SK-N-SH (cell line): ENCODE results near the gene ELMO1. TPM values are rescaled to one million over a fixed set of nuclear protein-coding genes. Genes with fewer than 3 reads are reported as not detected.

ENCODE experiments used
- CTCF ChIA-PET: fragments of 300-600, 350-600 bp; formaldehyde crosslinking; extraction: SDS; loops from one replicate; lab custom pipeline; 2021; lab: Yijun Ruan, JAX
- POLR2A ChIA-PET: fragments of 350-600 bp; sonication (Branson Sonifier 250); formaldehyde crosslinking; extraction: SDS; loops from one replicate; lab custom pipeline; 2020; ENCODE audit warnings: antibody characterized with exemption, inconsistent platforms; lab: Yijun Ruan, JAX
- DNase-seq: peaks from one replicate; pipeline ENCODE4 v3.0.0; 2012
- H2AFZ ChIP-seq: fragments of 200-600 bp; sonication (generic); 2 replicates; pipeline ENCODE4 v1.8.1; 2016; ENCODE audit warnings: antibody characterized with exemption, mild to moderate bottlenecking, low read depth
- H3F3A ChIP-seq: fragments of 200-600 bp; sonication (generic); replicated peaks from 2 replicates; pipeline ENCODE3; 2016; ENCODE audit warnings: antibody characterized with exemption, mild to moderate bottlenecking; ENCODE audit not compliant: insufficient read depth
- H3K27ac ChIP-seq, 2 experiments: fragments of 200-500 bp in 1 of 2; fragments of 200-600 bp in 1 of 2; sonication (Bioruptor generic) in 1 of 2; sonication (generic), shearing (Covaris generic) in 1 of 2; 2 replicates each; pipeline versions ENCODE4 v1.5.1 to v1.6.1; 2014 to 2016; ENCODE audit warnings: low read depth in 2 of 2, inconsistent platforms in 1 of 2, low read length in 1 of 2, mild to moderate bottlenecking in 1 of 2, mixed read lengths in 1 of 2
- H3K27me3 ChIP-seq: fragments of 200-600 bp; sonication (generic), shearing (Covaris generic); 2 replicates; pipeline ENCODE4 v1.6.1; 2016; ENCODE audit warnings: mixed run types; ENCODE audit not compliant: insufficient read depth
- H3K36me3 ChIP-seq, 2 experiments: fragments of 200-500 bp in 1 of 2; fragments of 200-600 bp in 1 of 2; sonication (Bioruptor generic) in 1 of 2; sonication (generic) in 1 of 2; replicated peaks in 1 of 2; 2 replicates each; pipeline versions ENCODE3 to v1.5.1; 2014 to 2016; ENCODE audit warnings: low read length in 1 of 2, mild to moderate bottlenecking in 1 of 2; ENCODE audit not compliant: insufficient read depth in 2 of 2, control insufficient read depth in 1 of 2
- H3K4me1 ChIP-seq, 2 experiments: fragments of 200-500 bp in 1 of 2; fragments of 200-600 bp in 1 of 2; sonication (Bioruptor generic) in 1 of 2; sonication (generic), shearing (Covaris generic) in 1 of 2; 2 replicates each; pipeline versions ENCODE4 v1.5.1 to v1.6.1; 2014 to 2016; ENCODE audit warnings: low read depth in 1 of 2, low read length in 1 of 2, mixed run types in 1 of 2; ENCODE audit not compliant: insufficient read depth in 2 of 2, control insufficient read depth in 1 of 2
- H3K4me2 ChIP-seq: fragments of 200-600 bp; sonication (generic), shearing (Covaris generic); 2 replicates; pipeline ENCODE4 v1.6.1; 2017; ENCODE audit warnings: mixed run types
- H3K4me3 ChIP-seq, 2 experiments: fragments of 200-500 bp in 1 of 2; fragments of 200-600 bp in 1 of 2; sonication (Bioruptor generic) in 1 of 2; sonication (generic), shearing (Covaris generic) in 1 of 2; 2 replicates each; pipeline versions ENCODE4 v1.5.1 to v1.8.1; 2014 to 2016; ENCODE audit warnings: low read depth in 2 of 2, inconsistent platforms in 1 of 2, low read length in 1 of 2, mild to moderate bottlenecking in 1 of 2, mixed read lengths in 1 of 2, moderate library complexity in 1 of 2
- H3K79me2 ChIP-seq: fragments of 200-600 bp; sonication (generic); 2 replicates; pipeline ENCODE4 v1.8.1; 2017; ENCODE audit warnings: mild to moderate bottlenecking; ENCODE audit not compliant: insufficient read depth
- H3K9ac ChIP-seq: fragments of 200-600 bp; sonication (generic); 2 replicates; pipeline ENCODE4 v1.6.1; 2017; ENCODE audit warnings: mixed run types
- H3K9me2 ChIP-seq: fragments of 200-600 bp; sonication (generic); 2 replicates; pipeline ENCODE4 v1.6.1; 2017; ENCODE audit warnings: mixed run types
- H3K9me3 ChIP-seq: fragments of 200-600 bp; sonication (generic); 2 replicates; pipeline ENCODE4 v1.6.1; 2017; ENCODE audit warnings: mixed run types, mild to moderate bottlenecking, moderate library complexity
- H4K20me1 ChIP-seq: fragments of 200-600 bp; sonication (generic); 2 replicates; pipeline ENCODE4 v1.6.1; 2017; ENCODE audit warnings: mild to moderate bottlenecking, mixed run types; ENCODE audit not compliant: insufficient read depth
- FOSL2 ChIP-seq: IDR thresholded peaks from 2 replicates; pipeline ENCODE4 v1.4.0; 2012; ENCODE audit warnings: low read depth, mild to moderate bottlenecking, moderate library complexity, borderline replicate concordance
- FOXJ3 ChIP-seq: sonication (generic); formaldehyde crosslinking; IDR thresholded peaks from 2 replicates; pipeline ENCODE4 v1.5.1; 2020; ENCODE audit warnings: mild to moderate bottlenecking, missing genetic modification reagents
- FOXM1 ChIP-seq: IDR thresholded peaks from 2 replicates; pipeline ENCODE4 v1.4.0; 2012; ENCODE audit warnings: low read depth, mild to moderate bottlenecking
- JUND ChIP-seq: IDR thresholded peaks from 2 replicates; pipeline ENCODE4 v1.4.0; 2012
- MAX ChIP-seq: IDR thresholded peaks from 2 replicates; pipeline ENCODE4 v1.4.0; 2012; ENCODE audit warnings: low read depth
- RAD21 ChIP-seq: IDR thresholded peaks from 2 replicates; pipeline ENCODE4 v1.6.1; 2012; ENCODE audit warnings: mild to moderate bottlenecking, low read length
- RCOR1 ChIP-seq: fragments of 150-350 bp; IDR thresholded peaks from 2 replicates; pipeline ENCODE4 v1.6.1; 2017; ENCODE audit warnings: antibody characterized with exemption, low read length
- REST ChIP-seq: IDR thresholded peaks from 2 replicates; pipeline ENCODE4 v1.6.1; 2012; ENCODE audit warnings: mild to moderate bottlenecking, low read depth, low read length, moderate library complexity
- TCF12 ChIP-seq: IDR thresholded peaks from 2 replicates; pipeline ENCODE4 v1.4.0; 2012
- USF1 ChIP-seq: IDR thresholded peaks from 2 replicates; pipeline ENCODE4 v1.4.0; 2012; ENCODE audit warnings: low read depth, borderline replicate concordance
- USF2 ChIP-seq: fragments of 150-350 bp; IDR thresholded peaks from 2 replicates; pipeline ENCODE4 v1.6.1; 2017; ENCODE audit warnings: antibody characterized with exemption, low read length, low read depth, borderline replicate concordance
- WGBS: methylation state at CpG from one replicate; pipeline ENCODE4 v1.1.6; 2017; ENCODE audit warnings: low lambda C conversion rate; 5-methylcytosine and 5-hydroxymethylcytosine counted together
- polyA plus RNA-seq, 3 experiments: library from polyadenylated mRNA; depleted of rRNA; stranded (reverse); fragments of >200 nt; gene quantifications; 2 replicates each; pipeline ENCODE4 v1.2.3, GENCODE V29; 2012

The ELMO1 gene
- polyA plus RNA-seq, 1 of the 3 experiments (the other 2 are of a cell fraction): 0.64 TPM

- no peak for DNase-seq
- TF ChIP-seq RAD21: no peak
- no peak for TF ChIP-seq FOXJ3 (CRISPR knock-in tag)
- TF ChIP-seq MAX: no peak
- no peak for TF ChIP-seq REST
- TF ChIP-seq JUND: no peak
- TF ChIP-seq, all 33 proteins: peak for 0
- H3K9ac ChIP-seq: no peak overlapping the region
- no peaks in the 10 kb centered on the region for H3K79me2 ChIP-seq
- H2AFZ ChIP-seq: no peak overlapping the region
- no peaks in the 10 kb centered on the region for H3K9me2 ChIP-seq
- ChIA-PET POLR2A (no interaction called here), CTCF (interaction anchor here (1.3 to 20.0 kb wide), 4 partner anchors 11 to 699 kb away, joined by 3 to 460 read pairs (median 176); no protein-coding TSS in a partner anchor)
- H3K4me1 ChIP-seq: no peaks in the 10 kb centered on the region; a peak in 1 of 4 replicates
- H4K20me1 ChIP-seq: no peaks in the 10 kb centered on the region
- no peak overlapping the region for H3K27ac ChIP-seq
- no peaks in the 10 kb centered on the region for H3K36me3 ChIP-seq
- no peak overlapping the region for H3K4me2 ChIP-seq
- 59% methylated on average over 1 of the region's 1 CpG for WGBS
- no peaks in the 10 kb centered on the region for H3K27me3 ChIP-seq
- no peaks in the 10 kb centered on the region for H3K9me3 ChIP-seq
- H3K4me3 ChIP-seq: no peak overlapping the region
- H3F3A ChIP-seq: no peaks in the 10 kb centered on the region
These were observed 261.9 kb downstream of the ELMO1 start for GRCh38 chr7:37186753-37187152.

GRCh38 chr7:37181550-37181932, 267.1 kb downstream of the ELMO1 start:
- H3K79me2 ChIP-seq: no peaks in the 10 kb centered on the region
- H2AFZ ChIP-seq: no peak overlapping the region
- no peaks in the 10 kb centered on the region for H3K36me3 ChIP-seq
- H3K4me3 ChIP-seq: no peak overlapping the region
- no peak overlapping the region for H3K9ac ChIP-seq
- DNase-seq: no peak
- CTCF ChIA-PET: interaction anchor here (0.7 to 20.0 kb wide), 89 partner anchors 10 to 881 kb away, joined by 3 to 460 read pairs (median 5); no protein-coding TSS in a partner anchor
- no peak overlapping the region for H3K27ac ChIP-seq
- H4K20me1 ChIP-seq: no peaks in the 10 kb centered on the region
- H3K9me3 ChIP-seq: no peaks in the 10 kb centered on the region
- TF ChIP-seq FOXM1: no peak
- TF ChIP-seq FOSL2: no peak
- no peak for TF ChIP-seq USF1
- no peak for TF ChIP-seq TCF12
- no peak for TF ChIP-seq USF2
- TF ChIP-seq MAX: no peak
- TF ChIP-seq RCOR1: no peak
- no peaks in the 10 kb centered on the region for H3K9me2 ChIP-seq
- H3K4me2 ChIP-seq: no peak overlapping the region
- H3K27me3 ChIP-seq: no peaks in the 10 kb centered on the region
- no peaks in the 10 kb centered on the region for H3F3A ChIP-seq
- H3K4me1 ChIP-seq: peaks cover 0 to 2% of the 10 kb centered on the region in 2 experiments; a peak in 1 of 4 replicates
- POLR2A ChIA-PET: interaction anchor here (1.0 to 1.5 kb wide), 6 partner anchors 15 to 694 kb away, joined by 3 to 12 read pairs (median 4); no protein-coding TSS in a partner anchor
